Brain pericyte (primary cell): ENCODE data around the gene MAT1A.

Experiments
- DNase-seq: peaks from one replicate; pipeline ENCODE4 v3.0.0-alpha.2; 2012; ENCODE audit warnings: low read depth, low spot score

Gene MAT1A

GRCh38 chr10:80281784-80282765, 7.4 kb downstream of the MAT1A start:
- DNase-seq: no peak

GRCh38 chr10:80281292-80281691, 8.2 kb downstream of the MAT1A start:
- no peak for DNase-seq

GRCh38 chr10:80280071-80280800, 9.2 kb downstream of the MAT1A start:
- DNase-seq: no peak

- DNase-seq: no peak
These were observed 10.3 kb downstream of the MAT1A start for GRCh38 chr10:80279146-80279545.

- no peak for DNase-seq
These were observed 11.0 kb downstream of the MAT1A start for GRCh38 chr10:80278480-80278879.

- DNase-seq: no peak
These were observed 11.7 kb downstream of the MAT1A start for GRCh38 chr10:80277567-80278250.

- DNase-seq: no peak
These were observed 12.4 kb downstream of the MAT1A start for GRCh38 chr10:80277016-80277415.

- no peak for DNase-seq
These were observed 13.1 kb downstream of the MAT1A start for GRCh38 chr10:80276335-80276734.

GRCh38 chr10:80275756-80276155, 13.7 kb downstream of the MAT1A start:
- DNase-seq: no peak

GRCh38 chr10:80275135-80275498, 14.3 kb downstream of the MAT1A start:
- DNase-seq: no peak

- no peak for DNase-seq
These were observed 14.9 kb downstream of the MAT1A start for GRCh38 chr10:80274396-80275134.

- DNase-seq: no peak
These were observed 15.8 kb downstream of the MAT1A start for GRCh38 chr10:80273523-80274170.

- no peak for DNase-seq
These were observed 16.5 kb downstream of the MAT1A start for GRCh38 chr10:80272793-80273522.

GRCh38 chr10:80271416-80271815, 18.0 kb downstream of the MAT1A start:
- DNase-seq: no peak

- no peak for DNase-seq
These were observed 18.6 kb downstream of the MAT1A start for GRCh38 chr10:80270887-80271286.

GRCh38 chr10:80268938-80269588, 20.4 kb downstream of the MAT1A start:
- DNase-seq: no peak

- DNase-seq: no peak
These were observed 21.2 kb downstream of the MAT1A start for GRCh38 chr10:80268266-80268665.

- no peak for DNase-seq
These were observed 23.0 kb downstream of the MAT1A start for GRCh38 chr10:80266513-80266863.

GRCh38 chr10:80265740-80266512, 23.5 kb downstream of the MAT1A start:
- DNase-seq: no peak
